ENCODE data around the gene NME7.

- TF ChIP-seq CTCF (IDR thresholded peaks at IDR 0.05) = no peak
- TF ChIP-seq EZH2 (IDR thresholded peaks at IDR 0.05) = no peak
- no peak for TF ChIP-seq EZH2phosphoT487 (IDR thresholded peaks at IDR 0.05)
Measured at GRCh38 chr1:169110689-169111447, 256.7 kb downstream of the NME7 start.
